T-helper 2 cell (primary cell): ENCODE measurements around the gene DSCAM.
"Not testable (repeated sequence)": the region's sequence is repeated elsewhere in the genome, so short reads cannot be mapped to it uniquely, and the experiment has no call there.

ENCODE experiments used
- DNase-seq, 5 experiments: peaks; one replicate each; pipeline versions ENCODE4 v3.0.0 to v3.0.0-alpha.2; 2012 to 2022

DSCAM gene

DNA sequence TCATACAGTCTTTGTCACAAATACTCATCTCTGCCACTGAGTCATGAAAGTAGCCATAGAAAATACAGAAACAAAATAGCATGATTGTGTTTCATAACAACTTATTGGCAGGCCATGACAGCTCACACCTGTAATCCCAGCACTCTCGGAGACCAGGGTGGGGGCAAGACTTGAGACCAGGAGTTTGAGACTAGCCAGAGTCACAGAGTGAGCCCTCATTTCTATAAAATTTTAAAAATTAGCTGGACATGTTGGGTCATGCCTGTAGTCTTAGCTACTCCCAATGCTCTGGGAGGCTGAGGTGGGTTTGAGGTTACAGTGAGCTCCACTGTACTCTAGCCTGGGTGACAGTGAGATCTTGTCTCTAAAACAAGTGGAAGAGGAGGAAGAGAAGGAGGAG lies 568.6 kb downstream of the DSCAM start:
- no peak for DNase-seq

DNA sequence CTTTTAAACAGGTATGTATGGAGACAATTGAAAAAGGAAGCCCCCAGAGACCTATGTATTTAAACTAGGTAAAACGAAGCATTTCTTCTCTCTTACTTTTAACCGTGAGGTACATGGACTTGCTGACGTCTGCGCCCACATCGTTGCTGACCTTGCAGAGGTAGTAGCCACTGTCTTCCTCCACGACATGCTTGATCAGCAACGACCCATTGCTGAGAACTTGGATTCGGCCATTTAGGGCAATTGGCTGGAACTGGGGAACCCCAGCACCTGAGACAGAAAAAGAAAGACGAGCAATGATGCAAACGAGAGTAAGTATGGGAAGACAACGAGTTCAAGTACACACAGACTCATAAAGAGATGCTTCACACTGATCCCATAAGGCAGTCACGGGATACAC lies 571.0 kb downstream of the DSCAM start:
- no peak for DNase-seq

DNA sequence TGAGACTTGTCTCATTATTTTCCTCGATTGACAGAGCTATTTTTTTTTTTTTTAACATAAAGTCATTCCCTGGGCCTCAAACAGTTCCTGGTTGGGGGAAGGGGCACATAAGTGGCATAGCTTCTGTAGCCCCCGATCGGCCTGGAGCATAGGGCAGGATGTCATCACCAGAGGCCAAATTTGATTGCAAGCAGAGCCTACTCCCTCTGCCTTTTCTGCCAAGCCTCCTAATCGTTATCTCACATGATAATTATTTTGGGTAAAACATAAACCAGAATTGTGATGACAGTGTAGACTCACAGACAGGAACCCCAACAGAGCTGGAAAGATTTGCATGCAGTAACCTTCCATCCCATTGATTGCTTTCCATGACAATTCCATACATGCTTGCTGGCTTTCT lies 574.9 kb downstream of the DSCAM start:
- no peak for DNase-seq

DNA sequence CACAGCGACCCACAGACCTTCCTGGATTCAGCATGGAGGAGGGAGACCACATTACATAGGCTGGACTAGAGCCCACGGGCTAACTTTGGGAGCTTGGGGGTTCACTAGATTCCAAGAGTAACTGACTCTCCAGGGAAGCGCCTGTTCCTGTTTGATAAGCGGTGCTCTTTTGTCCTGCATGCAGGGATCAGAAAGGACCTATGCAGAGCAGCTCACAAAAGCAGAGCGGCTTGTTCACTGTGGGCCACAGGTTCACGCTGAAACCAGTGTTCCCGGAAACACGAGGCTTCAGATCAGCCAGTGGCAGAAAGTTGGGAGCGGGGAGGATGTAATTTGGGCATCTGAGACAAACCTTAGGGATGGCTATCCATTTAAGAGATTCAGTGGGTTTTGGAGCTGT lies 575.8 kb downstream of the DSCAM start:
- no peak for DNase-seq

DNA sequence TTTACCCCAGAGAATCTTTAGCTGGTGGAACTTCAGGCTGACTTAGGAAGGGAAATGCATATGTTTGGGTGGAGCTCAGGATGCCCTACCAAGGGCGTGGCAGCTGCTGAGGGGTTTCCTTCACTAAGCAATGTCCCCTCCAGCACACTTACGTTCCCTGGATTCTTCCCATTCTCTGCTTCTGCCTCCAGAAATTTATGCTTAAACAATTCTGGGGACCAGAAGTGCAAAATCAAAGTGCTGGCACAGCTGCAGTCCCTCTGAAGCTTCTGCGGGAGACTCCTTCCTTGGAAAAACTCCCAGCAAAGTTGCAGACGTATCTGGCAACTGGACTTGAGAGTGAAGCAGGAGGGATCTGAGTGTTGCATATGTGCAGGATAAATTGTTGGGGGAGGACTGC lies 576.9 kb downstream of the DSCAM start:
- DNase-seq = no peak

DNA sequence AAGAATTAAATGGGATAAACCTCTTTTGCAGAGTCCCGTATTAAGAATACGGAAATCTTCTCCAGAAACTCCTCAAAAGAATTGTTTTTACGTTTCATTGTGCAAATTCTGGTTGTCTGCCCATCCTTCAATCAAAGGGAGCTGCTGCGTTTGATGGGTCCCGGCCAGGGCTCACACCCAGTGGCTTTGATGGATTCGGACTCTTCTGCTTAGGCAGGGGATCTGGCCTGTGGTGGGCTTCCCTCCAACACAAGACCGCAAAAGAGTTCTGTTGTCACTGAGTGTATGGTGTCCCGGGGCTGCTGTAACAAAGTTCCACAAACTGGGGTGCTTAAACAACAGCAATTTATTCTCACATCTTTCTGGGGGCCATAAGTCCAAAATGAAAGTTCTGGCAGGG lies 577.7 kb downstream of the DSCAM start:
- DNase-seq = no peak

DNA sequence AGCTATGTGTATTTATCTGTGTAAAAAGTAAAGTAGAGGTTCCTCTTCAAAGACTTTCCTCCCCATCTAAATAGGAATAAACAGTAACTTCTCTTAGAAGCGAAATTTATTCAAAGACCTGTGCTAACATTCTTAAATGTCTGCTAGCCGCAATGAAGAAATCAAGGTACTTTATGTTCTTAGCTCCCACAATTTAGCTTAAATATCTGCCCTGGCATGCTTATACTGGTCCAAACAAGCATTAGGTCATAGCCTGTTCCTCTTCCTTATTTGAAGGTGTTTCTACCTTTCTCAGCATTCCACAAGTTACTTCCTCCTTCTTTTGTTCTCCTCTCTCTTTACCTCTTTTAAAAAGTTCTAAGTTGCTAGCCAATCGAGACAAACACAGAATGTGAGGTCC lies 588.5 kb downstream of the DSCAM start:
- DNase-seq = not testable (repeated sequence)

DNA sequence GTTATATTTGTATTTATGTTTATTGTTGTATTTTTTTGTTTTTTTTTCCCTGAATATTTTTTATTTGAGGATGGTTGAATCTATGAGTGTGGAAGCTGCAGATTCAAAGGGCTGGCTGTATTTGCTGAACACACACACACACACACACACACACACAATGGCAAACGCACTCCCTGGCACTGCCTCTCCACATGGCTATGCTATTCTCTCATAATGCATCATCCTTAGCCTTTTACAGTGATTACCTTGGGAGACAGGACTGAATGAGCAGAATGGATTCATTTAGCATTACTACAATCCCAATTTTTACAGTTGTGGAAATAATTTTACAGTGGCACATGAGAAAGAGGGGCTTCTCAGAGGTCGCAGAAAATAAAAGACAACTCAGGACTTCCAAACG lies 589.6 kb downstream of the DSCAM start:
- no peak for DNase-seq

DNA sequence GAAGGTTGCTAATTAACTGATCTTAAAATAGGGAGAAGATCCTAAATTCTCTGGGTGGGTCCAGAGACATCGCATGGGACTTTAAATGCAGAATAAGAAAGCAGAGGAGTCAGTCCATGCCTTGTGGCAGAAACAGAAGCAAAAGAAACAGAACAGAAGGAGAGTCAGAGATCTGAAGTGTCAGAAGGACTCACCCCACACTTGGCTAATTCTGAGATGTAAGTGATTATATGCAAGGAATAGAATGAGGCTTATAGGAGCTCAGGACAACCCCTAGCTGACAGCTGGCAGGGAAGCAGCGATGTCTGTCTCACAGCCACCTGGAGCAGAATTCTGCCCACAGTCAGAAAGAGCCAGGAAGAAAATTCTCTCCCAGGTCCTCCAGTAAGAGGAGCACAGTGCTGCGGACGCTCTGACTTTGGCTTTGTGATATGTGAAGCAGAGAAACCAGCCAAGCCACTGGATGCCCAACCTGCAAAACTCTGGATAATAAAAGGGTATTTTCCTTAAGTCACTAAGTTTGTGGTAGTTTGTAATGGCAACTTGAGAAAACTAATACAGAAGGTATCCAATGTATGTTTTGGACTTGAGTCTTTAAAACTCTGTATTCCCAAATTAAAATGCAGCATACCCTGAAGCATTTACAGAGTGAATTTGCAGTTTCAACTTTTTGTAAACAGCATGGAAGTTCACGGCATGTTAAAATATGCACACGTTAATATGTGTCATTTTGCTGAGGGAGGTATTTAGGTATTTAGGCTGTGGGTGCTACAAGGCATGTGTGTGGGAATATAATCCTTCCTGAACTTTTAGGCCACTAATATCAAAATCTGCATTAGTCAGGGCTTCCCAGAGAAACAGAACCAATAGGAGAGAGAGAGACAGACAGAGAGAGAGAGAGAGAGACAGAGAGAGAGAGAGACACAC lies 591.2 kb downstream of the DSCAM start:
- DNase-seq = no peak

DNA sequence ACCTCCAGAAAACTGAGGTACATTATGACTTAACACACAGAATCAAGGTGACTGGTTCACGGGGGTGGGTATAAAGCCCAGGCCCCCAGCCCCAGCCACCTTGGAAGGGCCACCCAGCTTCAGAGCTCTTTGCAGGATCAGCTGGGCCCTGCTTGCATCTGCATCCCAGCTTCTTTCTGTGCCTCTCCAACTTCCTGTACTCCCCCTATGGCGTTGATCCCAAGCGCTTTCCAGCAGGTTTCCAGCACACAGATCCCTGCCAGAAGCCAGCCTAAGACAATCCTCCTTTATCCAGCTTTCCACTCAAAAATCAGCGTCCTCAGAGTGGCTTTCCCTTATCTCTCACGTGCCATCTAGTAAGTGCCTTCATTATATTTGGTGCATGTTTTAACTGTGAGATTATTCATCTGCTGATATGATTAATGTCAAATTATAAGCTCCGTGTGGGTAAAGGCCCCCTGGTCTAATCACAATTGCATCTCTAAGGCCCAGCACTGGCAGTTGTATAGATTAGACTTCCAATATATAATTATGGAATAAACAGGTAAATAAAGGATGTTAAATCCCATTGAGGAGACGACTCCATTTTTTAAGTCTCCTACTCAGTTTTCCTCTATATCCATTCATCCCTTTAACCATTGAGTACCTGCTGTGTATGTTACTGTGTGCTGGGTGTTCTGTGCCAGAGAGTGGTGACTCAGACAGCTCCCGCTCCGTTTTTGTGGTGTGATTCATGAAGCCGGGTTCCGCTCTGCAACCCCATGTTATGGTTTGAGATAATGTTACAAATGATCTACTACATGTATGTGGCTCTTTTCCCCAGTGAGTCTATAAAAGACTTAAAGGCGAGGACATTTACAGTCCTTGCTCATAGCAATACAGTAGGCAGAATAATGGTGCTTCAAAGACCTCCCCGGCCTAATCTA lies 592.2 kb downstream of the DSCAM start:
- no peak for DNase-seq

DNA sequence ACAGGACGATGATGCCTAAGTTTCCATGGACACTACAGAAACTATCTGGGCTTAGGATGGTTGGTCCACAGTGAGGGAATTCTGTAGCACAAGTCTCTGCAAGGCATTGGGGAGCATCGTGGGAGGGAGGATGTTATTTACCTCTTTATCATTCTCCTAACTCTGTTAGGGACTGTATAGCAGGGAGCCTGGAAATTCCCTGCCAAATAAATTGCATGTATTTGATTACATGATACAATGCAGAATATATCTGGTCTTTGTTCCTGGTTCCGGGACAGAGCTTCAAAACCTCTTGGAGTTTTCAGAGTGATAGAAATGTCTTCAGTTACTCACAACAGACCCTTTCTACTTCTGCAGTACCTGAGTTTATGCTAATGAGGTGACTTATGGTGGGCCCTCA lies 593.8 kb downstream of the DSCAM start:
- DNase-seq = no peak

DNA sequence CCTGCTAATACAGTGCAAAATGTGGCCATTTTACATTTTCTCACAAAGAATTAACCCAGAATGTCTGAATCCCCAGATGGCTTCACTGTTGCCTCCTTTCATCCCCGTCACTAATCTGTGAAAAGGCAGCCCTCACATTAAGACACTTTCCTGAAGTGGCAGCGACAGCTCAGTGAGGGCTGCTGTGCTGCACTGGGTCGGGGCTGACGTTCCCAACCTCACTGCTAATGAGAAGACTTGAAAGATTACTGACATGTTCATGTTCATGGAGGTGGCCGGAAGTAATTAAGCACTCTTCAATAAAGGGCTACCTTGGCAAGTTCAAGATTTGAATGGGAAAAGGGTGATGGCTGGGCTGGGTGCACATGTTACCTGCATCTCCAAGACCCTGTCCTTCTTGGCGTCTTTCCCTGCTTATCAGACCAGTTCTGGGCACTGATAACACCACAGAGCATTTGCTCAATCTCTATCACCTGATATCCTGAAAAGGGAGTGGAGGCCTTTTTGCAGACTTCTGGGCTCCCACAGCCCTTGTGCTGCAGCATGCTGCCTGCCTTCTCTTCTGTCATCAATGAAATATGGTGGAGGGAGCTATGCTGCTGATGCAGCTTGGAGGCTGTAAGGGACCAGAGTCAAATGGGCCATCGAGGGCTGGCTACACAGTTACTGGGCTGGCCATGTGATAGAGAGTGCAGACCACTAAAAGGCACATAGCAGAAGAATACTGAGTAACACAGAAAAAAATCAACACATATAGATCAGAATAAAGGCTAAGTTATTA lies 596.3 kb downstream of the DSCAM start:
- no peak for DNase-seq

DNA sequence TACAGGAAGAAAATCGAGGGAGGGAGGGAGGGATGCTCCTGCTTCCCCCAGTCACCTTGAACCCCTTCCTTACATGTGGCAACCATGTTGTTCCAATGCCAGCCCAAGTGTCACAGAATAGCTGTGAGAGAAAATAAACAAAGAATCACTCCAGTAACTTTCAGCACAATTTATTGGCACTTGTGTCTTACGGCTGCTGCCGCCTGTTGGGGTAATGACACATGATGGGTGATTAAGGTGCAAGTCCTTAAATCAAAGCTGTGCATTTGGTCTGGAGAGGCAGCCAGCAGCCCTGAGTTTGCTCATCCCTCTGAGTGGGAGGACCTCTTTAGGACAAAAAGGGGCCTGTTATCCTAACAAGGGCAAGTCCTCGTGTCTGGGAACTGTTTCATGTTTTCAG lies 602.0 kb downstream of the DSCAM start:
- DNase-seq = no peak

DNA sequence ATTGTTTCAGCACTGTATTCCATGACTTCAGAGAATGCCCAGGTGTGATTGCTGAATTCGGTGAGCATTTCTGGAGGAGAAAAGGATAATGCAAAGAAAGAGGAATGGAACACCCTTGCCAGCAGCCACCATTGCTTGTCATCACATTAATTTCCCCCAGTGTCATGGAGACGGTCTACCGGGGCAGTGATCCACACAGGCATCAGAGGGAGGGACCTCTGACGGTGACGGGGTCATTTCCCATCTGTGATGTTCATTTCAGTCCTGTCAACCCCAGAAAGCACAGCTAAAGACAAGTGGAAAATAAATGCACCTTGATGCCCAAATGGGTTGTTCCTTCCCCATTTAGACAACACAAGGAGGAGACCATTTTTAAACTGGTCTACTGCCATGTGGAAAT lies 603.3 kb downstream of the DSCAM start:
- DNase-seq = no peak

DNA sequence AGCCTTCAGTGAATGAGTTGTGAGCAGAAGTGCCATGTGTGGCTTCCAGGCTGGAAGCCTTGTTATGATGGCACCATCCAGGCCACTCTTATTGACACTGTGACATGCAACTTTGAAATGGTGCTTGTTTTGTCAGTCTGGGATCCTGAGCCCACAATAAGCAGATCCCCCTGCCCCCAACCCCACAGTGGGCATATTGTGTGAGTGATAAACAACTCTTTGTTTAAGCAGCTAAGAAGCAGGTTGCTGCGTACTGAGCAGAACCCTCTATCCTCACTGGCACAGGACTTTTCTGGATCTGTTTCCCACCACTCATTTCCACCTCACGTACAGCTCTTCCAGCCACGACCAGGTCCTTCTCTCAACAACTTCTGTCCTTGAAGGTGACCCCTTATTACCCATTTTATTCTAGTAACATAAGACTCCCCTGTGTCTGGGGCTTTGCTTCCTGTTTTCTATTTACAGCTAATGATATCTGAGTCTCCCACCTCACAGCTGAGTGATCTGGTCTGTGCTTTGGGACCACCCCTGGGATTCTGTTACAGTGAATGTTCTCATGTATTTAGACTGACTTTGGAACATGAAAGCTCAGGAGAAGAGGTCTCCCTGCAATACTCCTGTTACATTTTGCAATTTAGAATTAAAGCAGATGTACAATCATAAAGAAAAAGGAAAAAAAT lies 604.2 kb downstream of the DSCAM start:
- no peak for DNase-seq

DNA sequence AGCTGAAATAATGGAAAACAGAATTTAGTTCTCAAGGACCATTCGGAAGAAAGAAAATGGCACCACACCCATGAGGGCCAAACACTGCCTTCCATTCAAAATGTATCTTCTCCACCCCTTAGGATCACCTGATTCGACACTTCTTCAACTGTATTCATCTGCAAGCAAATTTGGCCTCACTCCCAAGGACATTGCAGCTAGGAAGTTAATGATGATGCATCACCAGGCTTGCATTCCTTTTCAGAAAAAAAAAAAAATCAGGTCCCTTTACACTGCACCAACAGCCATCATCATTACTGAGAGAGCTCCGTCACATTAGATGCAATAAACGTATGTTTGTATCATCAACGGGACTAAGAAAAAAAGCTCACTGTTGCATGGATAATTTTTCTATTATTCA lies 611.4 kb downstream of the DSCAM start:
- DNase-seq = no peak

DNA sequence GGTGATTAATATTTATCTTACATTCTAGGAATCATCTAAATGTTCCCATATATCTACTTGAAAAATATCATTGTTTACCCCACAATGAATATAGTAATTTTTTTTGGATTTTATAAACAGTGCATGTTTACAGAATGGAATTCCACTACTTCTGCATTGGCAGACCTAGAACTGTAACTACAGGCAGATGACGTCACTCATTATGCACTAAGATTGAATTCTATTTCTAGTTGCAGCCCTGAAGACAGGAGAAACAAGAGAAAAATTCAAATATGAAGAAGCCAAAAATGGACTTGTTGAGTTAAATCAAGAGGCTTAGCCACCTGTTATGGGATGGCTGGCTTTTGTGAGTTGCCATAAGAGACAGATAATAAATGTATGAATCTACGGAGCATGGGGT lies 615.0 kb downstream of the DSCAM start:
- DNase-seq = no peak

DNA sequence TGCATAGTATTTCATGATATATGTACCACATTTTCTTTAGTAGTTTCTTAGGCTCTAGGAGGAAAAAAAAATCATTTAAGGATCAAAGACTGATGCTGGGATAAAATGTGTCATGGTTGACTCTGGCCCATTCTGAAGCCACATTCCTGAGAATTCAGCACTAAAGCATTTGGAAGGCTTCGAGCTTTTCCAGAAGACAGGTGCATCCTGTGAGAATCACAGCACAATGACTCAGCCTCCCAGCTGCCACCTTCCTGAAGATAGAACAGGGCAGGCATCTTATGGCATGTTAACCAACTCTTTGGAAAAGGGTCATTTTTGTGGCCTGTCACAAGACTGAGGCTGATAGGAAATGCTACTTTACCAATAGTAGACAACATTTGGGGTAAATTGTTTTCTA lies 619.9 kb downstream of the DSCAM start:
- DNase-seq = no peak

DNA sequence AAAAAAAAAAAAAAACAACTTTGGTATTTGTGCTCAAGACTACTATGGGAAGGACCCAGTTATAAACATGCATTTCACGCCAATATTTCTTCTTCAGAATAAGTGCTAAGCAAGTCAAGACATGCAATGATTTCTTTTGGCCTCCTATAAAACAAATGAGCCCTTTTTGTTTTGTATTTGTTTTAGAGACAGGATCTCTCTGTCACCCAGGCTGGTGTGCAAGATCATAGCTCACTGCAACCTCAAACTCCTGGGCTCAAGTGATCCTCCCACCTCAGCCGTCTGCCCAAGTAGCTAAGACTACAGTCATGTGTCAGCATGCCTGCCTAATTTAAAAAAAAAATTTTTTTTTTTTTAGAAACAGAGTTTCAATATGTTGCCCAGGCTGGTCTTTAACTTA lies 631.0 kb downstream of the DSCAM start:
- DNase-seq = no peak

DNA sequence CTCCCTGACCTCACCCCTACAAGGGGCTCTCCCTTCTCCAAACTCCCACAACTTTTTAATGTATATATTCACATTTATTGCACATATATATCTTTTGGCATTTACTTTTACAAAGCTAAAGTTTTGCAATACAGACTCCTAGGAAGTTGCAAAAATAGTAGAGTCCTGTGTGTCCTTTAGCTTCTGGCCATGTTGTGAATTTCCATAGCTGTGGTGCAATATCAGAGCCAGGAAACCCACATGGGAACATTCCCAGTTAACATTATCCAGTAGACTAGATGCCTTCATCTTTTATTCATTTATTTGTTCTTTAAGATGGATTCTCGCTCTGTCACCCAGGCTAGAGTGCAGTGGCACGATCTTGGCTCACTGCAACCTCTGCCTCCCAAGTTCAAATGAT lies 636.7 kb downstream of the DSCAM start:
- DNase-seq = no peak

DNA sequence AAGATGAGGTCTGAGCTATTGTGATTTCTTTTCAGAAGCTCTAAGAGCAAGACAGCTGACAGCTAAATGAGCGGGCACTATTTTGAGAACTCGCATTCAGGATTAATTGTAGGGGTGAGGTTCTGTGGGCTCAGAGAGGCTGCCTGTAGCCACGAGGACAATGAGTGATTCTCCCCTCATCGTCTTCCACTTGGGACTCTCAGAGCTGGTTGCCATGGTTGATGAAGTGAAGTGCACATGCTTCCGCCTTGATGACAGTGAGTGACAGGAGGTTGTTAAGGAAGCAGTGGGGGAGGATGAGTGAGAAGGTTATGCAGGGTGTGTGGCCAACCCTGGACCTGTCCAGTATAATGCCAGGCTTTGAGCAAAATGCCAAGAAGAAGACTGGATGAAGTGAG lies 638.0 kb downstream of the DSCAM start:
- DNase-seq = no peak

DNA sequence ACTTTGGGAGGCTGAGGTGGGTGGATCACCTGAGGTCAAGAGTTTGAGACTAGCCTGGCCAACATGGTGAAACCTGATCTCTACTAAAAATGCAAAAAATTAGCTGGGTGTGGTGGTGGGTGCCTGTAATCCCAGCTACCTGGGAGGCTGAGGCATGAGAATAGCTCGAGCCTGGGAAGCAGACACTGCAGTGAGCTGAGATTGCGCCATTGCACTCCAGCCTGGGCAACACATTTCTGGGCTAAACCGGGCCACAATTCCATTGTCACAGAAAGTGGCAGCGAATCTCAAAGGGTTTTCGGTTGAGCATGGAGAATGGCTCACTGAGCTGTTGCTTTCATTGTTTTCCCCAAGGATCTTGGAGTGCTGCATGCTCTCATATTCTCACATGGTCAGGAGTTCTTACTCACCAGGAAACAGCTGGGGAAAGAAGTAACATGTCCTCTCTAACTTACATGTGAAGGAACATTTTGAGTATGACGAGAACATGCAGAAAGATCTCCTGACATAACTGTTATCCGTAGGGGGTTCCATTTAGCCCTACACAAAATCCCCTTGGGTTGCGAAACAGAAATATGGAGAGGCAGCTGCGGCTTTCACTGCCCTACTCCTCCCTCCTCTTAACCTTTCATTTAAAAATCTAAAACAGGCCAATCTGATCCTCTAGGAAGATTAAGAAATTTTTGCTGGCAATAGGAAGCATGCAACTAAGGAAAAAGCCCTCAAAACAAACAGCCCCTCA lies 638.6 kb downstream of the DSCAM start:
- DNase-seq = no peak
